GM12801 (cell line): Measurements from ENCODE around the gene CST9.

ENCODE experiments used
- TF ChIP-seq, protein P1 (sequence below): IDR thresholded peaks from one replicate; pipeline ENCODE4 v1.5.1; 2011; ENCODE audit warnings: control low read depth; ENCODE audit not compliant: insufficient read length; ENCODE audit errors: extremely low read depth

The CST9 gene

DNA sequence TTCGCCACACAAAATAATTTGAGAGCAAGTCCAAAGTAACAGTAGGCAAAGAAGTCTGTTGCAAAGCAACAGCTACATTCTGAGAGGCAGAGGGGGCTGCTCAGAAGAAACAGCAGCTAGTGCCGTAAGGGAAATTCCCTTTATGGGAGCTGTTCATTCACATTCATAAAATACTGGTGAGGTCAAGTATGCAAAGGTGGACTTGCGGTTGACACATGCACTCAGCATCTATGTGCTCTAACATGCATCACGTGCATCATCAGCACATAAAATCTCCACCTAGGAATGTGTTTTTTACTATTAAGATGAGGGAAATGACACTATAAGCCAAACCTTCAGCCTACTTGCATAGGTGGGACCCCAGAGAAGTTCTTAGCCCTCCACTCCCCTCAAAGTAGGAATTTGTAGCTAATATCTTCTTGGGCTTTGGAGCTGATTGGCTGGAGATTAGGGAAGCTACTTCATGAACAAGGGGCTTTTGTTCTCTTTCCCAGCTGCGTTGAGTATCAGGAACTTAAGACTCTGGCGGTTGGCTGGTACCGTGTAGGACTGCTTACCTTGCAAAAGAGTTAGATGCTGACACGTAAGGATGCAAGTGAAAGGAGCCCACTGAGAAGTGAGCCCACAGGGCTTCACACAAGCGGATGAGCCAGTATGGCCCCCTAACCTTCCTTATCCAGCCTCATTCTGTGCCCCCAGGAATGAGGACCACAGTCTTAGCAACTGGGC, 19.7 kb upstream of the CST9 start:
- TF ChIP-seq, protein P1, sequence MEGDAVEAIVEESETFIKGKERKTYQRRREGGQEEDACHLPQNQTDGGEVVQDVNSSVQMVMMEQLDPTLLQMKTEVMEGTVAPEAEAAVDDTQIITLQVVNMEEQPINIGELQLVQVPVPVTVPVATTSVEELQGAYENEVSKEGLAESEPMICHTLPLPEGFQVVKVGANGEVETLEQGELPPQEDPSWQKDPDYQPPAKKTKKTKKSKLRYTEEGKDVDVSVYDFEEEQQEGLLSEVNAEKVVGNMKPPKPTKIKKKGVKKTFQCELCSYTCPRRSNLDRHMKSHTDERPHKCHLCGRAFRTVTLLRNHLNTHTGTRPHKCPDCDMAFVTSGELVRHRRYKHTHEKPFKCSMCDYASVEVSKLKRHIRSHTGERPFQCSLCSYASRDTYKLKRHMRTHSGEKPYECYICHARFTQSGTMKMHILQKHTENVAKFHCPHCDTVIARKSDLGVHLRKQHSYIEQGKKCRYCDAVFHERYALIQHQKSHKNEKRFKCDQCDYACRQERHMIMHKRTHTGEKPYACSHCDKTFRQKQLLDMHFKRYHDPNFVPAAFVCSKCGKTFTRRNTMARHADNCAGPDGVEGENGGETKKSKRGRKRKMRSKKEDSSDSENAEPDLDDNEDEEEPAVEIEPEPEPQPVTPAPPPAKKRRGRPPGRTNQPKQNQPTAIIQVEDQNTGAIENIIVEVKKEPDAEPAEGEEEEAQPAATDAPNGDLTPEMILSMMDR, result no peak

DNA sequence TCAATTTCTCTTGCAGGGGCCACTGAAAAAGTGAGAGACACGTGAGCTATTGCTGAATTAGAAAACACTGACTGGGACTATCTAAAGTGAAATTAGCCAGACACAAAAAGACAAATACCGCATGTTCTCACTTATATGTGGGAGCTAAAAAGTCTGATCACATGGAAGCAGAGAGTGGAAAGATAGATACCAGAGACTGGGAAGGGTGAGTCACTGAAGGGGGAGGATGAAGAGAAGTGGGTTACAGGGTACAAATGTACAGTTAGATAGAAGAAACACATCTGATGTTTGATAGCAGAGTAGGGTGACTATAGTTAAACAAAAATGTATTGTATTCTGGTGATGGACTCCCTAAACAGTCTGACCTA, 18.6 kb upstream of the CST9 start:
- TF ChIP-seq, protein P1, result no peak

DNA sequence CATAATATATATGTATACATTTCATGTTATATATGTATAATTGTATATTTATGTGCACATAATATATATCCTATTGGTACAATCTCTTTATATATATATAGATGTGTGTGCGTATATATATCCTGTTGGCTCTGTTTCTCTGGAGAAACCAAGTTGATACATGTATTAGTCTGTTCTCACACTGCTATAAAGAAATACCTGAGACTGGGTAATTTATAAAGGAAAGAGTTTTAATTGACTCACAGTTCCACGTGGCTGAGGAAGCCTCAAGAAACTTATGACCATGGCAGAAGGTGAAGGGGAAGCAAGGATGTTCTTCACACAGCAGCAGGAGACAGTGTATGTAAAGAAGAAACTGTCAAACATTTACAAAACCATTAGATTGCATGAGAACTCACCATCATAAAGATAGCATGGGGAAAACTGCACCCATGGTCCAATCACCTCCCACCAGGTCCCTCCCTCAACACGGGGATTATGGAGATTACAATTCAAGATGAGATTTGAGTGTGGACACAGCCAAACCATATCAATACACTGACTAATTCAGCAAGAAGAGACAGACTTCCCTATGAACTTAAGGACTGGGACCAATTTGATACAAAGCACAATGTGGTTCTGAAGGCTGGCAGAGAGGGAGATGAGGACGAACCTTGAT, 18.1 kb upstream of the CST9 start:
- TF ChIP-seq, protein P1, result no peak

DNA sequence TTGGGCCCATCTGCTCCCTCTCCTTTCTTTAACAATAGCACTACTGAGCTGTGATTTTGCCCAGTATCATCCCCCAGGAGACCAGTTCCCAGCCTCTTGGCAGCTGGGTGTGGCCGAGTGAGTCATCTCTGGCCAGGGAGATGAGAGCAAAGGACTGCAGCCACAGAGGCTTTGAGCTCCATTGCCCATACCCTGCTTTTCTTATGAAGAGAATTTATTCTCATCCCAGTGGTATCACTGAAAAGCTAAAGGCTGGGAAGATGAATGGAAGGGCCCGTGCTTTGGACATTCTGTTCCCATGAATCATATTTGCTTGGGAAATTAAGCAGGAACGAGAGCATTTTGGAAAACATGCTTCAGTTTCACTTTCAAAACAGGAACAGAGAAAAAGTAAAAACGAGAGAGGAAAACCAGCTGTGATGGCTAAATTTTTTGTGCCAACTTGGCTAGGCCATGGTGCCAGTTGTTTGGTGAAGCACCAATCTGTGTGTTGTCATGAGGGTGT, 17.2 kb upstream of the CST9 start:
- TF ChIP-seq, protein P1, result no peak

DNA sequence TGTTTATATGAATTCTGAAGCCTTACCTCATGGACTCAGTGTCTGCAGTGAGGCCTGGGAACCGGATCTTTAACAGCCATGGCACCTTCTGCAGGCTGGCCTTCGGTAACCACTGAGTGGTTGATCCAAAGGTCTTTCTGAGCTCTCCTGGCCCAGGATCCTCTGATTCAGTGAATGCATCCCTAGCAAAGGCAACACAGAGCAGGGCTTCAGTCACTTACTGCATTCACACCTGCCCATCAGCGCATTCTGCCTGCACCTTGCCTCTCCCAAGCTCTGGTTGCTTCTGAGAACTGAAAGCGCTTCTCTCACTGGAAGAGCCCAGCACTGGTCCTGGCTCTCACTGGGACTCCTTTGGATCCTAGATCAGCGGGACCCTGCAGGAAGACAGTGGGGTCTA, 8.4 kb upstream of the CST9 start:
- TF ChIP-seq, protein P1, result no peak

DNA sequence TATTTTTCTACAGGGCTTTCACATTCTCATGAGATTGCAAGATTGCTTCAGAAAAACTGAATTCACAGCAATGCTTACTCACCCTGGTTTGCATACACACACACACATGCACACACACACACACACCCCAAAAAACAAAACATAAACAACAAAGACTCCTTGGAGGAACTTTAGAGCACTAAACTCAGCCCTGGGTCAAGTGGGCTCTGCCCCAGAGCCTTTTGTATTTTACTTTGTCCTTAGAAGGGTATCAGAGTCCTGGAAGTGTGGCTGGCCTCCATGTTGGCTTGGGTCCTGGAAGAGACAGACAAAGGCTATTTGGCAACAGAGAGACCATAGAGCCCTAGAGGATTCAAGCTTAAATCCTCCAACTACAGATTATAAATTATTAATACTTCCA, 8.0 kb upstream of the CST9 start:
- TF ChIP-seq, protein P1, result no peak

DNA sequence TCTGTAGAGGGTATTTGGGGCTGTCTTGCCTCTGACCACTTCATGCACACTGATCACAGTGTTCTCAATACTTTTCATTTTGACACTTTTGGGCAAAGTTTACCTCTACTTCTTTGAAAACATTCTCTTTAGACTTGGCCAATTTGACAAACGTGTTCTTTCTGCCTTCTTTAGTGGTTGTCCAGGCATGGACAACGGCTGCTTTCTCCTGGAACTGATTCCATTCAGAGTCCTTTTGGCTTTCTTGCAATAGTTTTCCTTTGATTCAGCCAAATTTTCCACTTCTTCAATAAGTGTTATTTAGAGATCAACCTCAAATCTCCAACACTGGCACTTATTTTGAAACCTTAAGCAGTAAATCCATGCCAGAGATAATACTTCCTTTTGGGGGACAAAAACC, 6.7 kb upstream of the CST9 start:
- TF ChIP-seq, protein P1, result no peak
